HG03135 (cell line): ENCODE results near the gene RANGRF.
"Not testable (repeated sequence)": the region's sequence is repeated elsewhere in the genome, so short reads cannot be mapped to it uniquely, and the experiment has no call there.

ENCODE experiments used
- ATAC-seq: cut with Tn5 transposase; IDR thresholded peaks from one replicate; pipeline ENCODE4 v1.9.1; 2021; ENCODE audit warnings: mild to moderate bottlenecking, moderate library complexity; ENCODE audit not compliant: unreplicated experiment

RANGRF gene, protein sequence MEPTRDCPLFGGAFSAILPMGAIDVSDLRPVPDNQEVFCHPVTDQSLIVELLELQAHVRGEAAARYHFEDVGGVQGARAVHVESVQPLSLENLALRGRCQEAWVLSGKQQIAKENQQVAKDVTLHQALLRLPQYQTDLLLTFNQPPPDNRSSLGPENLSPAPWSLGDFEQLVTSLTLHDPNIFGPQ

DNA sequence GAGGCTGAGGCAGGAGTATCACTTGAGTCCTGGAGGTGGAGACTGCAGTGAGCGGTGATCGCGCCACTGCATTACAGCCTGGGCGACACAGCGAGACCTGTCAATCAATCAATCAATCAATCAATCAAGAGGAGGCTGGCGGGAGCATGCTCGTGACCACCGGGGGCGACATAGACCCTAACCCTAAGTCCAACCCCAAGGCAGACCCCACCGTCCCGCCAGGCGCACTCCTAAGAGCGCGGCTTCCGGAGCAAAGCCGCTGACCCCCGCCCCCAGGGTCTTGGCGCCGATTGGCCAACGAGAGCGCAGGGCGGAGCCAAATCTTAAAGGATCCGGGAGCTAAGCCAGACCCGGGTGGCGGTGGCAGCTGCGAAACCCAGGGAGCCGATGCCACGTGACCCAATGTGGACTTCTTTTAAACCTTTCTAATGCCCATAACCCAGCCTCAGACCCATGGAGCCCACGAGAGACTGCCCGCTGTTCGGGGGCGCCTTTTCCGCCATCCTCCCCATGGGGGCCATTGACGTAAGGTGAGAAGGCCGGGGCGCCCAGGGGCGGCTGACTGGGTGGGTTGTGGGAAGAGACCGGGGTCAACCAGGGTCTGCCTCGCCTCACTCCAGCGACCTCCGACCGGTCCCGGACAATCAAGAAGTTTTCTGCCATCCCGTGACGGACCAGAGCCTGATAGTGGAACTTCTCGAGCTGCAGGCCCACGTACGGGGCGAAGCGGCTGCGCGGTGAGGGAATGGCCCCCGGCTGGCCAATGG is at the start of gene RANGRF:
TSS of gene RANGRF (plus strand) at position 335 of the 767 bp plus-strand sequence. CDS start at position 454, 119 bp downstream.
- peak; percentile 75 for ATAC-seq

DNA sequence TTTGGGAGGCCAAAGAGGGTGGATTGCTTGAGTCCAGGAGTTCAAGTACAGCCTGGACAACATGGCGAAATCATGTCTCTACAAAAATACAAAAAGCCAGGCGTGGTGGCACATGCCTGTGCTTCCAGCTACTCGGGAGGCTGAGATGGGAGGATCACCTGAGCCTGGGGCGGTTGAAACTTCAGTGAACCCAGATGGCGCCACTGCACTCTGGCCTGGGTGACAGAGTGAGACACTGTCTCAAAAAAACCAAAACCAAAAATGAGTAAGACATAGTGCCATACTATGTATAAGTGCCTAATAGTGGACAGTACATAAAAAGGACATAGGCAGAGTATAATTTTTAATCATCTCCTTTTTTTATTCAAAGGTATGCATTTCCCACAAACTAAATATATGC is 44.6 kb upstream of the RANGRF start:
- ATAC-seq, result no peak

- no peak for ATAC-seq
Observed at GRCh38 chr17:8244768-8245167, 43.7 kb upstream of the RANGRF start.

DNA sequence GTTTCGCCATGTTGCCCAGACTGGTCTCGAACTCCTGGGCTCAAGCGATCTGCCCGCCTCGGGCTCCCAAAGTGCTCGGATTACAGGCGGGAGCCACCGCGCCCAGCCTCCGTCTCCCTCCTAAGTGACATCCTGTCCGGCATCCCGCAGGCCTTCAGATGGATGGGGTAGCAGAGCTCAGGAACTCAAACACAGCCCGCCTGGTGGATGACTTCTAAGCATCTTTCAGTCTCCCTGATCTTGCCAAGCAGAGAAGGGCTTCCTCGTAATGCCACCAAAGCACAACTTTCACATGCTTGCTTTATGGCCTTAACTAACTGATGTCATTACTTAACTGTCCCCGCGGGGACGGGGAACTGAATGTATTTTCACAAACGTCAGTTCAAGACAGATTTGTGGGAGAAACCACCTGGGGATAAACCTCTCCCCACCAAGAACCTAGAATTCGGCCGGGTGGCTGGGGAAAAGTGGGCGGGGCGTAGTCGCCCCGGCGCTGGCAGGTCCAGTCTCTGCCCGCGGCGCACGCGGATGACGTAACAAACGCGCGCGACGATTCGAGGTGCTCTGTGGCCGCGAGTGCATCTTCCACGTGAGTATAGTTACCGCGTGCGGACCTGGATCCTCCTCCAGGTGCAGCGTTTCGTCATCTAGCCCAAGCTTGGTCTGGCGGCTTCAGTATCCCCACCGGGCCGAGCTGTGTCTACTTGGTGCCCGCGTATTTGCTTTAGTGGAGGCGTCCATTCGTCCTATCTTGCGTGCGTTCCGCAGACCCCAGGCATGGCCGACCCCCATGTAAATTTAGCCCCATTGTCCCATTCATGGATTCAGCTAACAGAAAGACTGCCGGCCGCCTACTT is 39.5 kb upstream of the RANGRF start, which contains the start of gene PFAS:
TSS of gene PFAS (plus strand) at position 539 of the 857 bp plus-strand sequence. CDS start 4,649 bp downstream, outside the sequence.
- peak; percentile 46 for ATAC-seq

- ATAC-seq, result no peak
Observed at GRCh38 chr17:8249621-8250500, 38.6 kb upstream of the RANGRF start.

- ATAC-seq, result not testable (repeated sequence)
Observed at GRCh38 chr17:8251411-8251810, 37.1 kb upstream of the RANGRF start.

GRCh38 chr17:8253801-8254200 is 34.7 kb upstream of the RANGRF start:
- no peak for ATAC-seq

GRCh38 chr17:8254881-8255280 is 33.6 kb upstream of the RANGRF start:
- ATAC-seq, result no peak

DNA sequence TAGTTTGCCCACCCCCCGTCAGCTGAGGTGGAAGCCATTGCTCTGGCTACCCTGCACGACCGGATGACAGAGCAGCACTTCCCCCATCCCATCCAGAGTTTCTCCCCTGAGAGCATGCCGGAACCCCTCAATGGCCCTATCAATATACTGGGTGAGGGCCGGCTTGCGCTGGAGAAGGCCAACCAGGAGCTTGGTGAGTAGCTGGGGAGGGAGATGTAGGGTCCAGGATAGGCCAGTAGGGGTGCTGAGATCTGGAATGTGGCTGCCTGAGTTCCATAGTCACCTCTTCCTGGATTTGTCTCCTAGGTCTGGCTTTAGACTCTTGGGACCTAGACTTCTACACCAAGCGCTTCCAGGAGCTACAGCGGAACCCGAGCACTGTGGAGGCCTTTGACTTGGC is 33.0 kb upstream of the RANGRF start:
- ATAC-seq, result no peak

DNA sequence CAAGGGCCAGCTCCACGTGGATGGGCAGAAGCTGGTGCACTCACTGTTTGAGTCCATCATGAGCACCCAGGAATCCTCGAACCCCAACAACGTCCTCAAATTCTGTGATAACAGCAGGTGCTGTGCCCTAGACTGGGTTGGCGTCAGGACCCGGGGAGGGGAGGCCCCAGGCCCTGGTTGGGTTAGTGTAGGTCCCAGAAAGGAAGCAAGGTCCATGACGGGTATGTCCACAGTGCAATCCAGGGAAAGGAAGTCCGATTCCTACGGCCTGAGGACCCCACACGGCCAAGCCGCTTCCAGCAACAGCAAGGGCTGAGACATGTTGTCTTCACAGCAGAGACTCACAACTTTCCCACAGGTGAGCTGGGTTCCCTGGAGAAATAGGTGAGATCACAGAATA is 32.2 kb upstream of the RANGRF start:
- no peak for ATAC-seq

GRCh38 chr17:8256691-8257090 is 31.8 kb upstream of the RANGRF start:
- no peak for ATAC-seq

DNA sequence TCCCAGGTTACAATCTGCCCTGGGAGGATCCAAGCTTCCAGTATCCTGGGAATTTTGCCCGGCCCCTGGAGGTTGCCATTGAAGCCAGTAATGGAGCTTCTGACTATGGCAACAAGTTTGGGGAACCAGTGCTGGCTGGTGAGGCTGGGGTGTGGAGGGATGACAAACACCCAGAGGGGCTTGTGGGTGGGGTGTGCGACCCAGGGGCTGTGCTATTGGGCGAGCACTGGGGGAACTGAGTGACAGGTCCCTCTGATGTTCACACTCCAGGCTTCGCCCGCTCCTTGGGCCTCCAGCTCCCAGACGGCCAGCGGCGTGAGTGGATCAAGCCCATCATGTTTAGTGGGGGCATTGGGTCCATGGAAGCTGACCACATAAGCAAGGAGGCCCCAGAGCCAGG is 30.7 kb upstream of the RANGRF start:
- no peak for ATAC-seq

GRCh38 chr17:8264320-8264719 is 24.1 kb upstream of the RANGRF start:
- no peak for ATAC-seq

GRCh38 chr17:8264836-8265542 is 23.5 kb upstream of the RANGRF start:
- ATAC-seq, result no peak

- ATAC-seq, result no peak
Observed at GRCh38 chr17:8266648-8267479, 21.6 kb upstream of the RANGRF start.

- no peak for ATAC-seq
Observed at GRCh38 chr17:8267480-8268147, 20.9 kb upstream of the RANGRF start.

DNA sequence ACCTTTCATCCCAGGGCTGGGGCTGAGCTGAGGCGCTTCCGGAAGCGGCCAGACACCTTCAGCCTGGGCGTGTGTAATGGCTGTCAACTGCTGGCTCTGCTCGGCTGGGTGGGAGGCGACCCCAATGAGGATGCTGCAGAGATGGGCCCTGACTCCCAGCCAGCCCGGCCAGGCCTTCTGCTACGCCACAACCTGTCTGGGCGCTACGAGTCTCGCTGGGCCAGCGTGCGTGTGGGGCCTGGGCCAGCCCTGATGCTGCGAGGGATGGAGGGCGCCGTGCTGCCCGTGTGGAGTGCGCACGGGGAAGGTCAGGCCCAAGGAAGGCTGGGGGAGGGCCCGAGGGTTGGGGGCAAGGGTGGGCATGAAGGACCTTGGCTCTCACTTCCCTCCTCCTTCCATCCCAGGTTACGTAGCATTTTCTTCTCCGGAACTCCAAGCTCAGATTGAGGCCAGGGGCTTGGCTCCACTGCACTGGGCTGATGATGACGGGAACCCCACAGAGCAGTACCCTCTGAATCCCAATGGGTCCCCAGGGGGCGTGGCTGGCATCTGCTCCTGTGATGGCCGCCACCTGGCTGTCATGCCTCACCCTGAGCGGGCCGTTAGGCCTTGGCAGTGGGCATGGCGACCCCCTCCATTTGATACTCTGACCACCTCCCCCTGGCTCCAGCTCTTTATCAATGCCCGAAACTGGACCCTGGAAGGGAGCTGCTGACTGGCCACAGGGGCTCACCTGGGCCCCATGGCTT is 19.7 kb upstream of the RANGRF start:
- no peak for ATAC-seq

DNA sequence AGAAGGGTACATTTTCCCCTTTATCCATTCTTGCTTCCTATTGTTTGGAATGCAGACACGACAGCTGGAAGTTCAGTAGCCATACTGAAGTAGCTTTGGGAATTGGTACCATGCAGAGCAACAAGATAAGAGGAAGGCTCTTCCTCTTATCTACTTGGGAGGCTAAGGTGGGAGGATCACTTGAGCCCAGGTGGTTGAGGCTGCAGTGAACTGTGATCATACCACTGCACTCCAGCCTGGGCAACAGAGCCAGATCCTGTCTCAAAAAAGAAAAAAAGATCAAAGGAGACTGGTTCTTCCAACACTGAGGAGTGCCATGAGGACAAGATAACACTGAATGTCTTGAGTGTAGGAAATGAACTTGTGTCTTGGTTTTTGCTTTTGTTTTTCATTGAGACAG is 16.0 kb upstream of the RANGRF start:
- no peak for ATAC-seq
